ENCODE data around the gene TEAD4.

Gene TEAD4

GRCh38 chr12:3032770-3033538 is 73.8 kb downstream of the TEAD4 start:
- peak; percentile 31 for DNase-seq (ENCODE audit: low spot score)

- no peak for DNase-seq (ENCODE audit: low spot score)
These were observed 74.3 kb downstream of the TEAD4 start for GRCh38 chr12:3033539-3033867.

- DNase-seq (ENCODE audit: low spot score), result peak; percentile 83
These were observed 75.0 kb downstream of the TEAD4 start for GRCh38 chr12:3034067-3034750.

GRCh38 chr12:3035171-3035570 is 76.0 kb downstream of the TEAD4 start:
- DNase-seq (ENCODE audit: low spot score), result no peak

GRCh38 chr12:3035815-3036702 is 76.9 kb downstream of the TEAD4 start:
- peak; percentile 61 for DNase-seq (ENCODE audit: low spot score)

GRCh38 chr12:3036901-3037600 is 77.9 kb downstream of the TEAD4 start:
- no peak for DNase-seq (ENCODE audit: low spot score)

GRCh38 chr12:3038166-3038565 is 79.0 kb downstream of the TEAD4 start:
- DNase-seq (ENCODE audit: low spot score), result no peak

GRCh38 chr12:3038926-3039510 is 79.8 kb downstream of the TEAD4 start:
- no peak for DNase-seq (ENCODE audit: low spot score)

GRCh38 chr12:3040026-3040656 is 80.9 kb downstream of the TEAD4 start:
- DNase-seq (ENCODE audit: low spot score), result no peak

GRCh38 chr12:3040663-3041544 is 81.7 kb downstream of the TEAD4 start:
- no peak for DNase-seq (ENCODE audit: low spot score)

- DNase-seq (ENCODE audit: low spot score), result peak; percentile 86
These were observed 82.5 kb downstream of the TEAD4 start for GRCh38 chr12:3041558-3042164.

- DNase-seq (ENCODE audit: low spot score), result no peak
These were observed 83.2 kb downstream of the TEAD4 start for GRCh38 chr12:3042394-3042793.

- DNase-seq (ENCODE audit: low spot score), result no peak
These were observed 83.6 kb downstream of the TEAD4 start for GRCh38 chr12:3042826-3043225.

- DNase-seq (ENCODE audit: low spot score), result no peak
These were observed 84.2 kb downstream of the TEAD4 start for GRCh38 chr12:3043406-3043805.

- no peak for DNase-seq (ENCODE audit: low spot score)
These were observed 85.0 kb downstream of the TEAD4 start for GRCh38 chr12:3044141-3044630.

- no peak for DNase-seq (ENCODE audit: low spot score)
These were observed 86.3 kb downstream of the TEAD4 start for GRCh38 chr12:3045494-3045893.

GRCh38 chr12:3045989-3046388 is 86.8 kb downstream of the TEAD4 start:
- no peak for DNase-seq (ENCODE audit: low spot score)

- DNase-seq (ENCODE audit: low spot score), result no peak
These were observed 87.4 kb downstream of the TEAD4 start for GRCh38 chr12:3046441-3047200.

- DNase-seq (ENCODE audit: low spot score), result no peak
These were observed 88.8 kb downstream of the TEAD4 start for GRCh38 chr12:3047961-3048360.

Data from cerebellar cortex (tissue), 1 donor.